ENCODE data around the gene VAC14.

The VAC14 gene

GRCh38 chr16:70686376-70687101 lies 114.4 kb downstream of the VAC14 start:
- Histone ChIP-seq H3K27ac (peak overlapping the region; percentile 85), H3K27me3 (ENCODE audit: insufficient read depth, low read depth, severe bottlenecking) (no peaks in the 10 kb centered on the region), H3K36me3 (peaks cover 17% of the 10 kb centered on the region), H3K4me3 (ENCODE audit: low read depth, low read length) (peak overlapping the region; percentile 27), H3K9me3 (ENCODE audit: severe bottlenecking) (no peaks in the 10 kb centered on the region)
- DNase-seq = peak; percentile 37
- no peak for TF ChIP-seq CTCF (IDR thresholded peaks at IDR 0.05; ENCODE audit: low read depth, low read length)

- H3K27me3 ChIP-seq (ENCODE audit: insufficient read depth, low read depth, severe bottlenecking) = no peaks in the 10 kb centered on the region
Observed at GRCh38 chr16:70685938-70686375, 115.0 kb downstream of the VAC14 start, which contains the start of gene MTSS2. TSS of gene MTSS2 (minus strand) at chr16:70686053. CDS start at chr16:70685791, 262 bp downstream.

GRCh38 chr16:70685061-70685937 lies 115.7 kb downstream of the VAC14 start:
- peak overlapping the region; percentile 78 for H3K27ac ChIP-seq
- peak overlapping the region; percentile 80 for H3K4me3 ChIP-seq (ENCODE audit: low read depth, low read length)
- no peak for DNase-seq

More at GRCh38 chr16:70685938-70686375, 115.0 kb downstream of the VAC14 start, which contains the start of gene MTSS2:
- TF ChIP-seq CTCF (IDR thresholded peaks at IDR 0.05; ENCODE audit: low read depth, low read length) = no peak
- Histone ChIP-seq H3K27ac (peak within 1 kb of the TSS; percentile 85), H3K4me3 (ENCODE audit: low read depth, low read length) (peak within 1 kb of the TSS; percentile 80), H3K36me3 (peaks cover 17% of the 10 kb centered on the region), H3K9me3 (ENCODE audit: severe bottlenecking) (no peaks in the 10 kb centered on the region)
- DNase-seq = peak; percentile 84

GRCh38 chr16:70684146-70685060 lies 116.6 kb downstream of the VAC14 start:
- peak overlapping the region; percentile 80 for H3K4me3 ChIP-seq (ENCODE audit: low read depth, low read length)
- H3K27ac ChIP-seq = peak overlapping the region; percentile 78
- DNase-seq = no peak
- TF ChIP-seq CTCF (IDR thresholded peaks at IDR 0.05; ENCODE audit: low read depth, low read length) = no peak
- H3K36me3 ChIP-seq = peaks cover 25% of the 10 kb centered on the region
- no peaks in the 10 kb centered on the region for H3K27me3 ChIP-seq (ENCODE audit: insufficient read depth, low read depth, severe bottlenecking)
- H3K9me3 ChIP-seq (ENCODE audit: severe bottlenecking) = no peaks in the 10 kb centered on the region

More at GRCh38 chr16:70685061-70685937, 115.7 kb downstream of the VAC14 start:
- Histone ChIP-seq H3K36me3 (peaks cover 20% of the 10 kb centered on the region), H3K27me3 (ENCODE audit: insufficient read depth, low read depth, severe bottlenecking) (no peaks in the 10 kb centered on the region), H3K9me3 (ENCODE audit: severe bottlenecking) (no peaks in the 10 kb centered on the region)
- no peak for TF ChIP-seq CTCF (IDR thresholded peaks at IDR 0.05; ENCODE audit: low read depth, low read length)
